GM23338 (cell line): ENCODE measurements around the gene TOR1AIP2.

Experiments
- CREB1 ChIP-seq: fragments of 250-450 bp; sonication (Bioruptor Pico); IDR thresholded peaks from 2 replicates; pipeline ENCODE4 v1.5.0; 2020; ENCODE audit warnings: low read depth, mild to moderate bottlenecking, moderate library complexity
- EZH2 ChIP-seq: fragments of 200-600 bp; sonication (generic); IDR thresholded peaks from one replicate; pipeline ENCODE4 v1.8.0; 2017; ENCODE audit warnings: antibody characterized with exemption, mild to moderate bottlenecking, low read depth; ENCODE audit not compliant: unreplicated experiment
- EZH2phosphoT487 ChIP-seq: fragments of 200-600 bp; sonication (generic); IDR thresholded peaks from one replicate; pipeline ENCODE4 v1.8.1; 2018; ENCODE audit warnings: antibody characterized with exemption; ENCODE audit not compliant: unreplicated experiment
- NANOG ChIP-seq: IDR thresholded peaks from 2 replicates; pipeline ENCODE4 v1.6.1; 2016; ENCODE audit warnings: antibody characterized with exemption, borderline replicate concordance
- REST ChIP-seq: IDR thresholded peaks from one replicate; pipeline ENCODE4 v1.6.1; 2018; ENCODE audit warnings: antibody characterized with exemption; ENCODE audit not compliant: unreplicated experiment
- TF ChIP-seq, protein P1 (sequence below), 2 experiments: fragments of 200-600 bp in 1 of 2; sonication (generic) in 1 of 2; conservative IDR thresholded peaks; 2 replicates each; pipeline versions ENCODE4 v1.5.1 to v1.6.1; 2016 to 2017; ENCODE audit warnings: antibody characterized with exemption in 2 of 2, low read depth in 2 of 2, mild to moderate bottlenecking in 2 of 2, moderate library complexity in 1 of 2

GRCh38 chr1:179857009-179857408 lies 20.6 kb downstream of the TOR1AIP2 start:
- TF ChIP-seq, protein P1, sequence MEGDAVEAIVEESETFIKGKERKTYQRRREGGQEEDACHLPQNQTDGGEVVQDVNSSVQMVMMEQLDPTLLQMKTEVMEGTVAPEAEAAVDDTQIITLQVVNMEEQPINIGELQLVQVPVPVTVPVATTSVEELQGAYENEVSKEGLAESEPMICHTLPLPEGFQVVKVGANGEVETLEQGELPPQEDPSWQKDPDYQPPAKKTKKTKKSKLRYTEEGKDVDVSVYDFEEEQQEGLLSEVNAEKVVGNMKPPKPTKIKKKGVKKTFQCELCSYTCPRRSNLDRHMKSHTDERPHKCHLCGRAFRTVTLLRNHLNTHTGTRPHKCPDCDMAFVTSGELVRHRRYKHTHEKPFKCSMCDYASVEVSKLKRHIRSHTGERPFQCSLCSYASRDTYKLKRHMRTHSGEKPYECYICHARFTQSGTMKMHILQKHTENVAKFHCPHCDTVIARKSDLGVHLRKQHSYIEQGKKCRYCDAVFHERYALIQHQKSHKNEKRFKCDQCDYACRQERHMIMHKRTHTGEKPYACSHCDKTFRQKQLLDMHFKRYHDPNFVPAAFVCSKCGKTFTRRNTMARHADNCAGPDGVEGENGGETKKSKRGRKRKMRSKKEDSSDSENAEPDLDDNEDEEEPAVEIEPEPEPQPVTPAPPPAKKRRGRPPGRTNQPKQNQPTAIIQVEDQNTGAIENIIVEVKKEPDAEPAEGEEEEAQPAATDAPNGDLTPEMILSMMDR (conservative IDR thresholded peaks at IDR 0.05; ENCODE audit: low read depth in 2 of 2) = no peak
- no peak for TF ChIP-seq EZH2
- TF ChIP-seq REST = no peak
- TF ChIP-seq CREB1 (CRISPR knock-in tag) = no peak
- no peak for TF ChIP-seq EZH2phosphoT487
- TF ChIP-seq NANOG = no peak
